HG03565 (cell line): ENCODE results near the gene PFDN2.

Source experiments
- ATAC-seq: cut with Tn5 transposase; IDR thresholded peaks from one replicate; pipeline ENCODE4 v1.9.1; 2021; ENCODE audit warnings: mild to moderate bottlenecking, moderate library complexity; ENCODE audit not compliant: unreplicated experiment

The PFDN2 gene

DNA sequence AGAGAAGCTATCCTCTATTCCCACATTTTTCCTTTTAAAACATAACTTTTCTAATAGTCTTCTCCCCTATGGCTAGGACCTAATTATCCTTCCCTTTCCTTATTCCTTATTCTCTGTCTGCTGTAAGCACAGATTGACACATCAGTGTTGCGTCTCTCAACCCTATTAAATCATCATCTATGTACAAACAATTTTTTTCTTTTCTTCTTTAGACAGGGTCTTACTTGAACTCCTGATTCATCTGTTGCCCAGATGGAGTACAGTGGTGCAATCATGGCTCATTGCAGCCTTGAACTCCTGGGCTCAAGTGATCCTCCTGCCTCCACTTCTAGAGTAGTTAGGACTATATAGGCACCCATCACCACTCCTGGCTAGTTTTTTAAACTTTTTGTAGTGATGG, 11.4 kb downstream of the PFDN2 start:
- no peak for ATAC-seq

DNA sequence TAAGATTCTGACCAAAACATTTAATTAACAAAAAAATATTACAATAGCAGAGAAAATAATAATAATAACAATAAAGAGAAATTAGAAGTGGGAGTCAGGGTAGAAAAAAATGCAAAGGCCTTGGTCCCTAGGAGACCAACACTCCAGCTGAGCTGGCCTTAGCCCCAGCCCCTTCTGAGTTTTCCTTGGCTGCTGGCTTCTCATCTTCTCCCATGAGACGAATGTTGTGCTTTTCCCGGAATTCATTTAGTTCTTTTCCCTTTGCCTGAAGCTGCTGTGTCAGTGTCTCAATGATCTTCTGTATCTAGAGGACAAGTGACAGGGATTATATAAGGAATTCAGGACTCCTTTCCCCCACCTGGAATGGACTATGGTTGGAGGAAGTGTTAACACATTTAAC, 17.3 kb downstream of the PFDN2 start:
- ATAC-seq: no peak

DNA sequence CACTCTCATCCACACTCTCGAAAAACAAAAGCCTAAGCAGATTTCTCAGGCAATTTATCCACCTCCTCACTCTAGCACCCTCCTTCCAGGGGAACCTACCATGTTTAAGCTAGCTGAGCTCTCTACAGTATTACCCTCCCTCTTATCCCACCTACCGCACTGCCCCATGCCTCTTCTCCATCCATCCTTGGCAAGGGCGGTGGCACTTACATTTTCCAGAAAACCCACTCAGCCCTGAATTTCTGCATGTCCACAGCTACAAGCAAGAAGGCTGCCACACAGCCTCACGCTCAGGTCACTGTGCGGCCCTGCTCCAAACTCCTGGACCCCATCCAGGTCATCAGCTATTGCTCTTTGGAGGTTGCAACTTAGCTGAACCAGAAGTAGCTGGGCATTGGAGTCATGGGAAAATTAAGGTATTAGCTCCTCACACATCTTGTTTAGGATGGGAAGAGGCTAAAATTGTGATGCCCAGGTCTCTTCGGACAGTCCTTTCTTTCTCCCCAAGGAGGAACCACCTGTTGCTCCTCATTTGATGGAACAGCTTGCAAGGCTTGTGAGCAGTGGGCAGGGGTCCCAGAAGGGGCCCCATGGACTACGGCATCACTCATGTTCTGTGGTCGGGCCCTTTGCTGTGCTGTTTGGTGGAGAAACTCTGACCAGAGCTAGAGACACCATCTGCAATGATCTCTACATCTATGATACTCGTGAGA, 18.6 kb downstream of the PFDN2 start:
- ATAC-seq: no peak

DNA sequence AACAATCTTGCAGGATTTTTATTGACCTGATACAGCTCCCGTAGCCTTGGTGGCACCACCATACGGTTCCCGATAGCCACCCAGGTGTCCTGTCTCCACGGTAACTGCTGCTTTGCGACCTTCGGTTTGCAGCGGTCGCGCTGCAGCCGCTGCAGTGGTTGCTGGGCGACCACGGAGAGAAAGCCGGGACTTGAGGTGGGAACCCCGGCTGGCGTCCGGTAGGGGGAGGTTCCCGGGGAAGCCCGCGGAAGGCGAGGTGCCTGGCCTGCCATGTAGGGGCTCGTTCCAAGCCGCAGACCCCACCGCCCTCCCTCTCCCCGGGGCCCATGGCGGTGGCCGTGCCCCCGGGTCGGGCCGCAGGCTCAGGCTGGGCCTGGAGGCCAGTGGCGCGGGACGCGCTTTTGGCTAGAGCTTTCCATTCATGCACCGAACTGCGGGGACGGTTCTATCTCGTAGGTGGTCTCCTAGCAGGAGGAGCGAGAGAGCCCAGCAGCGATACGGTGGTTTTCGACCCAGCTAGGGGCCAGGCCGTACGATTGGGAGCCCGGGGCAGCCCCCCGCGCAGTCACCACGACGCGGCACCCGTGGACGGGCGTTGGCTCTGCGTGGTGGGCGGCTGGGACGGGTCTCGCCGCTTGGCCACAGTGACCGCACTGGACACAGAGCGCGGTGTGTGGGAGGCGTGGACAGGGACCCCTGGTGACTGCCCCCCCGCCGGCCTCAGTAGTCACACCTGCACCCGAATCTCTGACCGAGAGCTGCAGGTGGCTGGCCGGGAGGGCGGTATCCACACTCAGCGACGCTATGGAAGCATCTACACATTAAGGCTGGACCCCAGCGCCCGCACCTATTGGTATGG, 19.4 kb downstream of the PFDN2 start, which contains the start of gene KLHDC9:
TSS of gene KLHDC9 (plus strand) at position 152 of the 859 bp plus-strand sequence. CDS start at position 327, 175 bp downstream.
- peak; percentile 61 for ATAC-seq

DNA sequence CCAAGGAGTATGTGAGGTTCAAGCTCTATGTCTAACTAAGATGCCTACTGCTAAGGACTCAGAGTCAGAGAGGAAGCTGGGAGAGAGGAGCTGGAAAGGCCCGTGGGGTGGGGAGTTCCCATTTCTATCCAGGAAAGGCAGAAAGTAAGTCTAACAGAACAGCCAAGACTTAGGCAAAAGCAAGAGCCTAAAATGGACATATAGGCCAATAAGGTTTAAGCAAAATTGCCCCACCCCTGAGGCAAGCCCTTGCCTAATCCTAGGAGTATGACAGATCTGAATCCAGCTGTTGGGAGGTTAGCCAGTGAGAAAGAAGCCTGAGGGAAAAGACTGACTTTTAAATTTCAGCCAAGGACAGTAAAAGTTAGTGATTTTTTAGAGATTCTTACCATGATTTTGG, 21.3 kb downstream of the PFDN2 start:
- ATAC-seq: no peak

DNA sequence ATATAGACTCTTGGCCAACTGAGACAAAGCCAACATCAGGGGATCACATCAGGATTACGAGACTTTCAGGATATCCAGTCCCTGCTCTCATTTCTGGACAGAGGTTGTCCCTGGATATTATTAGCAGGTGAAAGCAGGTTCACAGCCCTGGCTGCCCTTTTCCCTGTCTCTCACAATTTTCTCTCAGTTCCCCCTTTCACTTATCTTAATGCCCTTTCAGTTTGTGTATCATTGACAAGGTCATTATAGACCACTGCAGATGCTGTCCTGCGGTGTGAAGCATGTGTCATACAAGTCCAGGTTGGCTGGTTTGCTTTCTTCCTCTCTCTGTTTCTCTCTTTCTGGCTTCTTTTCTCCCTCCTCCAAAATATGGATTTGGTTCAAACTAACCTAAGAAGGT, 21.8 kb downstream of the PFDN2 start:
- peak; percentile 29 for ATAC-seq

DNA sequence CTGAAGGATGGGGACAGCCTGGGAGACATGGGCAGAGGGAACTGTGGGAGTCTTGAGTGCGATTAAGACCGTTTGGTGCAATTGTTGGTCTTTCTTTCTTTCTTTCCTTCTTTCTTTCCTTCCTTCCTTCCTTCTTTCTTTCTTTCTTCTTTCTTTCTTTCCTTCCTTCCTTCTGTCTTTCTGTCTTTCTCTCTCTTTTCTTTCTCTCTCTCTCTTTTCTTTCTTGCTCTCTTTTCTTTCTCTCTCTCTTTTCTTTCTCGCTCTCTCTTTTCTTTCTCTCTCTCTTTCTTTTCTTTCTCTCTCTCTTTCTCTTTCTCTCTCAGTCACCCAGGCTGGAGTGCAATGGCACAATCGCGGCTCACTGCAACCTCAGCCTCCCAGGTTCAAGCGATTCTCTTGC, 22.6 kb downstream of the PFDN2 start:
- ATAC-seq: no peak

DNA sequence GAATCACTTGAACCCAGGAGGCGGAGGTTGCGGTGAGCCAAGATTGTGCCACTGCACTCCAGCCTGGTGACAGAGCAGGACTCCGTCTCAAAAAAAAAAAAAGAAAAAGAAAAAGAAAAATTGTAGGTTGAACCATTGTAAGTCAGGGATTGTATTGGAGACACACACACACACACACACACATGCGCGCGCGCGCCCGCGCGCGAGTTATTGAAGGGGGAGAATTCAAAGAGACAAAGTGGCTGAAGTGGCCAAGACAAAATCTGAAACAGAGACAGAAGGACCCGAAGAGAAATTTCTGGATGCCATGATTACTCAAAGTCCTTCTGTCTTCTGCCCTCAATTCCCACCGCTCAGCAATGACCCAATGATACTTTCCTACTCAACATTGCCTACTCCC, 23.4 kb downstream of the PFDN2 start:
- no peak for ATAC-seq

DNA sequence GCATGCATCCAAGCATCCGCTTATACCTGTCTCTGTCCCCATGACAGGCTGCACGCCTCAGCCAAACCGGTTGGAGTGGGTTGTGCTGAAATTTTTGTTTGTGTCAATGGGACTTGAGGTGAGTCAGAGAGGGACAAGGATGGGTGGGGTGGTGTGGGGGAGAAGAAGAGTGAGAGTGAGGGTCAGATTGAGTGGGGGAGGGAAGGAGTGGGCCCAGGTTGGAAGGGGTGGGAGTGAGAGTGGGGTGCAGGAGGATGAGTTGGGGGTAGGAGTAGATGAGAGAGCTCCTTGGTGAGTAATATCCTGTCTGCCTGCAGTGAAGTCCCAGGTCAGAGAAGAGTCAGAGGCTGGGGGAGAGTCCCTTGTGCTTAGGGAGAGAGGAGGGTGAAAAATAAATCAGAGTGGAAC, 25.2 kb downstream of the PFDN2 start:
- no peak for ATAC-seq

DNA sequence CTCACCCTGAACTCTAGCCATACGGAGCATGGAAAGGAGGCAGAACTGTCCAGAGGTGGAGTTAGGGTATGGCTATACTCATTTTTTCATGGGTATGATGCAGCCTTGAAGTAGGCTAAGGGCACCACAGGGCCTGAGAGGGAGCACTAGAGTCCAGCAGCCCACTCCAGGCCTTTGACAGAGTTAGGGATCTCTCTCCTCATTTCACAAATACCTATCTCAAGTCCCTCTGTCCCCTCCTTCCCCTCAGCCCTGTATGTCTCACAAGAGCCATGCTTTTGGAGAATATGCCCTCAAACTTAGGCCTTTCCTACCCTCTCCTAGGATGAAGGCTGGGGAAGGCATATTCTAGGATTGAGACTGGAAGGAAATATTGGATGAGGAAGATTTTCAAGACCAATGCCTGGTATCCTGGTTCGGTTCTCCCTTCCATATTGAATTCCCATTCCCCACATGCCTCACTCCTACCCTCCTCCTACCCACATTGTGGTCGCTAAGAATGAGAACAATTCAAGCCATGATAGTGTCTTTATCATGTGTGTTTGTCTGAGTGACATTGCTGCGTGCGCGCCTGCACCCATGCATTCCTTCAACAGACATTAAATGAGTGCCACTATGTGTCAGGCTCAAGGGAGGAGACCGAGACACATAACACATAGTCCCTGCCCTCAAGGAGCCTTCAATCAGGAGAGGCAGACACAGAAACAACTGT, 25.9 kb downstream of the PFDN2 start:
- ATAC-seq: no peak

DNA sequence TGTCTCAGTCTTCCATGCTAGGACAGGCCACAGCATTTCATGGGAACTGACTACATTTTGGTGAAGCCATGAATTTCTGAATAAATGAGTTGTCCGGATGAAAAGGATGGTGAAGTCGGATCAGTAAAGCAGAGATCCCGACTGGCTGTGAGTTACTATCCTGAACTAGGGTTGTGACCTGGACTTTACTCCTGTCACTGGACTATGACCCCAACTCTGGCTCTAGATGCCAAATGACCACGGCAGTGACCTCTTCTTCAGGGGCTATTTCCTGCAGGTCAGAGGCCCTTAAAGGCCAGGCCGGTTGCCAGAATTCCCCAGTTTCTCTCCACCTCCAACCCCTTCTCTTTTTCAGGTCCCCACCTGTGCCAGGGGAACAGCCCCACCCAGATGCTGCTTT, 26.7 kb downstream of the PFDN2 start:
- no peak for ATAC-seq

DNA sequence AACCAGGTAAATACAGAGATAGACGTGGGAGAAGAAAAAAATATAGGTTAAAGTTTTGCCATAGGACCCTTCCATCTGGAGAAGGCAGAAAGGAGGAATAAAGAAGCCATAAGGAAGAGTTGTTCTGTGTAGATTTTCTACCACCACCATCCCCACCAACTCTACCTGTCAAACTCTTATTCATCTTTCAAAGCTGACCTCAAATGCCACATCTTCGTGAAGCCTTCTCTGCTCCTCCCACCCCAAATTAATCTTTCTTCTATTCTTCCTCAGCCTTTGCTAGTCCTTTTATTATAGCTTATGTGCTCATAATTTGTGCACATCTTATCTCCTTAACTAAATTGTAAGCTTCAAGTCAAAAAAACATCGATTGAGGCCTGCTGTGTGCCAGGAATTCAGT, 27.2 kb downstream of the PFDN2 start:
- ATAC-seq: no peak

DNA sequence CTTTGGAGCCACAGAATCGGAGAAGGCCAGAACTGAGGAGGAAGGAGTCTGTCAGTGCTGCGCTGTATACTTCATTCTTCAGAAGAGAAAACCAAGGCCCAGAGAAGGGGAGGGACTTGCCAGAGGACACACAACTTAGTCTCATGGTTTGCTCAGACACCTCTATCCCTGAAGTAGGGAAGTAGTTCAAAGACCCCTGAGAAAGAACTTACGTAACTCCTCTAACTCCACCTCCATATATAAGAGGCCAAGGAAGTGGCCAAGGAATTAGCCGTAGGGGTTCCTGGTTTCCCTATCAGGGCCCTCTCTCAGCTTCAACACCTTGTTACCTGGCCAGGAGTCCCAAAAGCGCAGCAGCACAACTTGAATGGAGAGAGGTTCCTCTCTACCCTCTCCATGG, 27.9 kb downstream of the PFDN2 start:
- ATAC-seq: no peak

DNA sequence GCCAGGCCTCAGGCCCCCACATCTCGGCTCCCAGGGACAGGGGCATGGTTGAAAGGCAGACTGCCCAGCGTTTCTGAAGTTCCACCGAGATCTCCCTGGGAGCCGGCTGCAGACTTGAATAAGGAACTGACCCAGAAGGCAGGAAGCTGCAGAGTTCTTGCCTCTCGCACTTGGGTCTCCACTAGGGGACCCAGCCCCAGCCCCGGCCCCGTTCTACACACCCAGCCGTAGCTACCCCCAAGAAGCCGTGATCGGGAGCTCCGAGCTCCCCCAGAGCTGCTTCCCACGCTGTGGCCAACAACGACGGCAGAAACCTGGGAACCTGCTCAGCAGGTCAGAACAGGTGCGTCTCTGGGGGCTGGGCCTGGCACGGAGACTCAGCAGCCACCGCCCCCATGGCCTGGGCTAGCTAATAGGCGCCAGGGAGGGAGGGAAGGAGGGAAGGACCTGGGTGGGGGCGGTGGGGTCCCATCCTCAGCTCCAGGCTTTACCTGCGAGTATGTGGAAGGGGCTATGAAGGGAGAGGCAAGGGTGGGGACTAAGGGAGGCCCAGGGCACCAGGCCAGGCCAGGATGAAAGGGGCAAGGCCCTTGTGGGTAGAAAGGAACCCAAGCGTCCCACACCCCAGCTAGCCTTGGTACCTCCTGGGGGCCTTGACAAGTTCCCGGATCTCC, 28.4 kb downstream of the PFDN2 start, which contains the start of gene NECTIN4:
TSS of gene NECTIN4 (minus strand) at position 308 of the 674 bp plus-strand sequence. CDS start at position 46, 262 bp downstream.
- no peak for ATAC-seq

DNA sequence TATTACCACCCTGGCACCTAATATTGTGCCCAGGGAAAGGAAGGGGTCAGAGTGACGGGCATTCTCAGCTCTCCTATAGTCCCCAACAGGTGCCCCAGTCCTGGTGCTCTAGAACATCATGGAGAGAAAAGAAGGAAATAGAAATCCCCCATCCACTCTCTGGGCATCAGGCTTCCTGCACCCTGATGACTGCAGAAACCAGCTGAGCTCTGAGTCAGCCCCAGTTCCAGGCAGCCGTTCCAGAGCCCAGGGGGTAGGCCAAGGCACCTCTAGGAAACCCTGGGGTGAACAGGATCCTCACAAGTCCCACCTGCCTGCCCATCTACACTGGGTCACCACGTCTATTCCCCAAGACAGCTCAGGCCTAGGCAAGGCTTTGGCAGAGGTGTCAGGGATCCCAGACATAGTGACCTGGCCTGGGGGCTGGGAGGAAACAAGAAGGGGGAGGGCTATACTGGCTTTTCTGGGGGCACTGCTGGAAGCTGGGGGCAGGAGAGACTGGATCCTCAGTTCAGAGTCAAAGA, 29.2 kb downstream of the PFDN2 start:
- ATAC-seq: no peak

DNA sequence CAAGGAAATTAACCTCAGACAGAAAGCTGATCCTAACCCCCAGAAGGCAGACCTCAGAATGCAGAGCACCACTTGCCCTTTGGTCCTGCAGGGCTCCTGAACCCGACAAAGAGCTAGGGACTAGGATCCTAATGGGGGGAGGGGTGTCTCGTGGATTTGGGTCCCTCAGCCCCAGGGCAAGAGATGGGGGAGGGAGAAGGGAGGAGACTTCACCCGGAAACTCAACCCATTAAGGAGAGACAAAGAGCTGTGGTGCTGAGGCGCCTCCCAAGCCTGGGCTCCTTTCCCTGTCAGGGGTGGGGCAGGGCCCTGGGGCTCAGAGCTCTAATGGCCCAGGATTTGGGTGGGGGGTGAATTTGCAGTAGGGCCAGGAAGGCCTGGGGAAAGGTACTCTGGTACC, 31.4 kb downstream of the PFDN2 start:
- ATAC-seq: no peak

DNA sequence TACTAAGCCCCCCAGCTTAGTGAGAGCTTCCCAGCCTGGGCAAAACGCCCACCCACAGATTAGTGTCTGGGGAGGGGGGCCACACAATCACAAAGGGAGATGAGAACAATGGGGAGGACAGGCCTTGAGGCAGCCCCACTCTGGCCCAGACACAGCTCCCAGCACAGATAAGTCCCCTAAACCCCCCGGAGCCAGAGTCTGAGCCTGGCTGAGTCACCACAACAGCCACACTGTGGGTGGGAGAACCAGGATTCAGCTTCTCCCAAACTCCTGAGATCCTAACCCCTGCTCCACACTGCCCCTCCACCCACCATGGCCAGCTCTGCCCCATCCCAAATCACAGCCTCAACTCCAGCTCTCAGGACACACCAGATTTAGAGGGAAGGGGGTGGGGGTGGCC, 32.7 kb downstream of the PFDN2 start:
- no peak for ATAC-seq

DNA sequence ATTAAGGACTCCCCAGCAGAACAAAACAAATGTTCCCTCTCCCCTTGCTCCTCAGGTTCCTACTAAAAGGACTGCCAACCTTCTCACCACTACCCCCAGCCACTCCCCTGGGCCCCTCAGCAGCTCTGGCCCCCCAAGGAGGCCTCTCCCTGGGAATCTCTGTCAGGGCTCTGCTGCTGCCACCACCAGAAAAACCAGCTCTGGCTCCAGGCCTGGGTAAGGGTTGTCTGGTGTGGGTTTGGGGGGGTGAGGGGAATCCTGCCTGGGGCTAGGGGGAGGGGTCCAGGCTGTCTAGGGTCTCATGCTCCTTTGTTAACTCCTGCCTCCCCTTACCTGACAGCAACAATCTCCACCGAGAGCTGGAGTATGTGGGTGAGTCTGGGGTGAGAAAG, 33.2 kb downstream of the PFDN2 start:
- no peak for ATAC-seq

DNA sequence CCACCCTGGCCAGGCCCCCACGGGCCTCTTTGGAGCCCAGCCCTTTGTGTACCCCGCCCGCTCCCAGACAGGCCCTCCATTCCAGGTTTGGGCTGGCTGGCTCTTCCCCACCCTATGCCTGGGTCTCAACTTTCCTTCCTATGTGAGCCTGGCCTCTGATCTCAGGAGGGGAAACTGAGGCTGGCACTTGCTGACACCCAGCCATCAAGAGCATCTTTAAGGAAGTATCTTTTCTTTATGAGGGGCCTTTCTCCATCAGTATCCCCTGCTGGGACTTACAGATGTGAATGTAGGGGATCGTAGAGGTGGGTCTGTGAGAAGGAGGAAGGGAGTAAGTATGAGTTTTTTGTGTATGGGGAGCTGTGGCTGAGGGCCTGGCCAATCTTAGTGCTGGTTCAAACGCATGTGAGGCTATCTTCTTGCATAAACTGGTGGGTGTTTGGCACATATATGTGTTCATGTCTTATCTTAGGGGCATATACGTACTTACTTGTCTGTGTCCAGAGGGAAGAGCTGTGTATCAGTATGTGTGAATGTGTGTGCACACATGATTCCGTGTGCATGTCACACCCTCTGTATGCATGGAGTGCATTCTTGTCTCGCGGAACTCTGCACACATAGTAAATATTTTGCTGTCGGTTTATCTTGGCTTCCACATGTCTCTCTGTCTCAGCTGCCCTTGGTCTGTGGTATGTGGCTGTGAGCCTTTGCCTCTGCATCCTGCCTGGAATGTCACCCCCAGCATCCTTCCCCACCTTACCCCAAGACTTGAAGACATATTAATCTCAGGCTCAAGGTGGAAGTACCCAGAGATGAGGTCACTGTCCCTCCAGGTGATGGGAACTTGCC, 33.9 kb downstream of the PFDN2 start:
- no peak for ATAC-seq
